ENCODE measurements around the gene CDK14.

- TF ChIP-seq CTCF (IDR thresholded peaks at IDR 0.05; ENCODE audit: low read length): no peak
- TF ChIP-seq EZH2 (IDR thresholded peaks at IDR 0.05; ENCODE audit: borderline replicate concordance, low read length): no peak
Measured at GRCh38 chr7:90749262-90749661, 153.1 kb downstream of the CDK14 start.
